ENCODE data around the gene RNF152. TPM values are rescaled to one million over a fixed set of nuclear protein-coding genes. Genes with fewer than 3 reads are reported as not detected.

Gene RNF152
- total and polyA plus RNA-seq, 2 of the 4 experiments (the other 2 are of a cell fraction): 7.5 to 18.5 TPM

DNA sequence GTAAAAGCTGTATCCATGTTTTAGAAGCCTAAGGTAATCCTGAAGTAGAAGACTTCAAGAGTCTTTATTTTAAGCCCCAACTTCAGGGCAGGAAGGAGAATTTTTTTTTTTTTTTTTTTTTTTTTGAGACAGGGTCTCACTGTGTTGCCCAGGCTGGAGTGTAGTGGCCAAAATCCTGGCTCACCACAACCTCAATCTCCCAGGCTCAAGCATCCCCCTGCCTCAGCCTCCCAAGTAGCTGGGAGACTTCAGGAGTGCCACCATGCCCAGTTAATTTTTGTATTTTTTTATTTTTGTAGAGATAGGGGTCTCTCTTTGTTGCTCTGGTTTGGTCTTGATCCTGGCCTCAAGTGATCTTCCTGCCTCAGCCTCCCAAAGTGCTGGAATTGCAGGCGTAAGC, 3.3 kb upstream of the RNF152 start:
- no peak overlapping the region for H4K8ac ChIP-seq (ENCODE audit: low read depth in 2 of 2, low read length in 2 of 2)
- H2AK5ac ChIP-seq (ENCODE audit: low read depth, low read length): no peak overlapping the region
- H2AK9ac ChIP-seq (replicated peaks; ENCODE audit: low read depth, low read length, poor library complexity): no peak overlapping the region
- peaks cover 3% of the 10 kb centered on the region; the same call in 1 of the 2 replicates for H4K20me1 ChIP-seq (ENCODE audit: insufficient read depth, low read length)
- 0 out of 2 replicates have a peak, but pooled peaks cover 5% of the 10 kb centered on the region for H3K9me1 ChIP-seq (ENCODE audit: insufficient read depth, low read length)
- dilution Hi-C loops (cut with HindIII; ENCODE audit: low sequenced_read_pairs, unreplicated experiment): no loop called here
- no TSS peak for BruUV-seq (replicated peaks)
- in situ Hi-C loops (cut with MboI; ENCODE audit: low sequenced_read_pairs): loop anchor here (5.0 to 10.0 kb wide), 2 partner anchors 236 to 321 kb away; no protein-coding TSS in a partner anchor
- H3K27me3 ChIP-seq (ENCODE audit: control insufficient read depth, insufficient read depth, low read length): no peaks in the 10 kb centered on the region
- H3K23ac ChIP-seq (ENCODE audit: low read depth, low read length): no peak overlapping the region
- H2BK20ac ChIP-seq (ENCODE audit: low read depth, low read length): no peak overlapping the region
- CTCF ChIA-PET: interaction anchor here (0.7 to 1.1 kb wide), 3 partner anchors 232 to 576 kb away, joined by 3 read pairs; no protein-coding TSS in a partner anchor
- H3K18ac ChIP-seq (ENCODE audit: low read depth, low read length): no peak overlapping the region
- H2BK15ac ChIP-seq (ENCODE audit: low read depth, low read length): no peak overlapping the region
- no peak overlapping the region for H2AFZ ChIP-seq (replicated peaks; ENCODE audit: low read length, poor library complexity)
- DNase-seq (no peak), ATAC-seq (ENCODE audit: low read depth) (no peak)
- no peak overlapping the region for H3K14ac ChIP-seq (replicated peaks; ENCODE audit: low read depth, low read length)
- no peaks in the 10 kb centered on the region for H3K36me3 ChIP-seq (ENCODE audit: control insufficient read depth, insufficient read depth, low read length)
- no peak overlapping the region for H3K4ac ChIP-seq (ENCODE audit: low read depth, low read length)
- no peak overlapping the region for H4K5ac ChIP-seq (ENCODE audit: low read depth, low read length)
- intact Hi-C loops (cut with micrococcal nuclease): no loop called here
- POLR2A ChIA-PET (ENCODE audit: unreplicated experiment): no interaction called here
- no CpG with 5 or more reads among the region's 1 CpG for WGBS, 2 experiments (ENCODE audit: extremely low coverage in 2 of 2, insufficient read length in 1 of 2)
- H2BK120ac ChIP-seq (ENCODE audit: low read depth, low read length): no peak overlapping the region
- H3K79me1 ChIP-seq (ENCODE audit: low read depth in 1 of 2, low read length in 2 of 2): peaks cover 0 to 18% of the 10 kb centered on the region in 2 experiments; a peak in 2 of 4 replicates
- TF ChIP-seq CHD1 (IDR thresholded peaks at IDR 0.05; ENCODE audit: low read depth, low read length): no peak
- TF ChIP-seq MAFK (IDR thresholded peaks at IDR 0.05; ENCODE audit: low read depth, low read length): no peak
- no peak for TF ChIP-seq MAZ (IDR thresholded peaks at IDR 0.05; ENCODE audit: borderline replicate concordance, low read depth, low read length)
- no peak for TF ChIP-seq RAD21 (IDR thresholded peaks at IDR 0.05; ENCODE audit: low read length)
- TF ChIP-seq, protein P1, sequence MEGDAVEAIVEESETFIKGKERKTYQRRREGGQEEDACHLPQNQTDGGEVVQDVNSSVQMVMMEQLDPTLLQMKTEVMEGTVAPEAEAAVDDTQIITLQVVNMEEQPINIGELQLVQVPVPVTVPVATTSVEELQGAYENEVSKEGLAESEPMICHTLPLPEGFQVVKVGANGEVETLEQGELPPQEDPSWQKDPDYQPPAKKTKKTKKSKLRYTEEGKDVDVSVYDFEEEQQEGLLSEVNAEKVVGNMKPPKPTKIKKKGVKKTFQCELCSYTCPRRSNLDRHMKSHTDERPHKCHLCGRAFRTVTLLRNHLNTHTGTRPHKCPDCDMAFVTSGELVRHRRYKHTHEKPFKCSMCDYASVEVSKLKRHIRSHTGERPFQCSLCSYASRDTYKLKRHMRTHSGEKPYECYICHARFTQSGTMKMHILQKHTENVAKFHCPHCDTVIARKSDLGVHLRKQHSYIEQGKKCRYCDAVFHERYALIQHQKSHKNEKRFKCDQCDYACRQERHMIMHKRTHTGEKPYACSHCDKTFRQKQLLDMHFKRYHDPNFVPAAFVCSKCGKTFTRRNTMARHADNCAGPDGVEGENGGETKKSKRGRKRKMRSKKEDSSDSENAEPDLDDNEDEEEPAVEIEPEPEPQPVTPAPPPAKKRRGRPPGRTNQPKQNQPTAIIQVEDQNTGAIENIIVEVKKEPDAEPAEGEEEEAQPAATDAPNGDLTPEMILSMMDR (conservative IDR thresholded peaks at IDR 0.05; ENCODE audit: low read depth, low read length): no peak
- no peak for TF ChIP-seq NFE2L2 (IDR thresholded peaks at IDR 0.05; ENCODE audit: low read depth, low read length)
- no peak for TF ChIP-seq MXI1 (IDR thresholded peaks at IDR 0.05; ENCODE audit: borderline replicate concordance, low read depth, low read length)
- TF ChIP-seq RFX5 (IDR thresholded peaks at IDR 0.05; ENCODE audit: low read depth, low read length): no peak
- no peak for TF ChIP-seq CEBPB (IDR thresholded peaks at IDR 0.05; ENCODE audit: low read depth, low read length)
- TF ChIP-seq, protein P2, sequence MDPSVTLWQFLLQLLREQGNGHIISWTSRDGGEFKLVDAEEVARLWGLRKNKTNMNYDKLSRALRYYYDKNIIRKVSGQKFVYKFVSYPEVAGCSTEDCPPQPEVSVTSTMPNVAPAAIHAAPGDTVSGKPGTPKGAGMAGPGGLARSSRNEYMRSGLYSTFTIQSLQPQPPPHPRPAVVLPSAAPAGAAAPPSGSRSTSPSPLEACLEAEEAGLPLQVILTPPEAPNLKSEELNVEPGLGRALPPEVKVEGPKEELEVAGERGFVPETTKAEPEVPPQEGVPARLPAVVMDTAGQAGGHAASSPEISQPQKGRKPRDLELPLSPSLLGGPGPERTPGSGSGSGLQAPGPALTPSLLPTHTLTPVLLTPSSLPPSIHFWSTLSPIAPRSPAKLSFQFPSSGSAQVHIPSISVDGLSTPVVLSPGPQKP (IDR thresholded peaks at IDR 0.05; ENCODE audit: borderline replicate concordance, low read depth, low read length): no peak
- no peak for TF ChIP-seq SMC3 (IDR thresholded peaks at IDR 0.05; ENCODE audit: low read depth, low read length)
- H3K4me3 ChIP-seq (ENCODE audit: insufficient read depth, low read depth, low read length): no peak overlapping the region
- H3K4me1 ChIP-seq (ENCODE audit: control insufficient read depth, insufficient read depth, low read length): peaks cover 7% of the 10 kb centered on the region
- no peak overlapping the region for H2BK5ac ChIP-seq (ENCODE audit: low read depth, low read length, poor library complexity, severe bottlenecking)
- no peaks in the 10 kb centered on the region for H3K9me3 ChIP-seq (ENCODE audit: control insufficient read depth, insufficient read depth, low read length)
- no peak overlapping the region for H3K4me2 ChIP-seq (ENCODE audit: low read depth, low read length)
- H4K91ac ChIP-seq (ENCODE audit: insufficient read depth, low read depth, low read length): no peak overlapping the region
- no peak overlapping the region for H3K9ac ChIP-seq (ENCODE audit: low read depth, low read length)
- no peak overlapping the region for H3K56ac ChIP-seq (ENCODE audit: extremely low read depth, insufficient read depth, low read length)
- no peak overlapping the region for H3K27ac ChIP-seq (ENCODE audit: insufficient read depth, low read length)

All from IMR-90 (cell line).